GM12878 (cell line): ENCODE measurements around the gene P3H3. TPM values are rescaled to one million over a fixed set of nuclear protein-coding genes. Genes with fewer than 3 reads are reported as not detected.

Experiments
- BACH1 ChIP-seq: fragments of 450-650 bp; IDR thresholded peaks from 2 replicates; pipeline ENCODE4 v1.6.1; 2017; ENCODE audit warnings: mild to moderate bottlenecking, borderline replicate concordance
- BHLHE40 ChIP-seq, 2 experiments: fragments of 450-650 bp in 1 of 2; IDR thresholded peaks; 2 replicates each; pipeline ENCODE4 v1.6.1; 2011 to 2017; ENCODE audit warnings: low read depth in 2 of 2, borderline replicate concordance in 1 of 2, improper control_type of control experiment in 1 of 2, low read length in 1 of 2, mild to moderate bottlenecking in 1 of 2
- CEBPB ChIP-seq, 2 experiments: fragments of 150-350 bp in 1 of 2; IDR thresholded peaks; 2 replicates each; pipeline ENCODE4 v1.6.1; 2012 to 2014; ENCODE audit warnings: low read depth in 2 of 2, low read length in 2 of 2, borderline replicate concordance in 1 of 2, inconsistent platforms in 1 of 2
- GATAD2B ChIP-seq: fragments of 450-650 bp; conservative IDR thresholded peaks from 2 replicates; pipeline ENCODE4 v1.6.1; 2017; ENCODE audit warnings: low read depth, mild to moderate bottlenecking, moderate library complexity
- HCFC1 ChIP-seq: fragments of 150-350 bp; IDR thresholded peaks from 2 replicates; pipeline ENCODE4 v1.6.1; 2014; ENCODE audit warnings: low read length
- HDGF ChIP-seq: fragments of 450-650 bp; IDR thresholded peaks from 2 replicates; pipeline ENCODE4 v1.6.1; 2016; ENCODE audit warnings: antibody characterized with exemption
- IKZF2 ChIP-seq, 2 experiments: fragments of 450-650 bp; IDR thresholded peaks; 2 replicates each; pipeline ENCODE4 v1.6.1; 2017; ENCODE audit warnings: mild to moderate bottlenecking in 2 of 2, moderate library complexity in 2 of 2
- MTA3 ChIP-seq: IDR thresholded peaks from 2 replicates; pipeline ENCODE4 v1.6.1; 2012; ENCODE audit warnings: low read length, inconsistent platforms, borderline replicate concordance
- NFIC ChIP-seq: IDR thresholded peaks from 2 replicates; pipeline ENCODE4 v1.6.1; 2012; ENCODE audit warnings: low read depth, mild to moderate bottlenecking, inconsistent platforms, low read length, moderate library complexity
- NRF1 ChIP-seq: conservative IDR thresholded peaks from 2 replicates; pipeline ENCODE4 v1.6.1; 2011; ENCODE audit warnings: mild to moderate bottlenecking, low read depth, low read length, improper control_type of control experiment
- RB1 ChIP-seq: fragments of 450-650 bp; formaldehyde crosslinking; IDR thresholded peaks from 2 replicates; pipeline ENCODE4 v1.6.1; 2017; ENCODE audit warnings: mild to moderate bottlenecking, borderline replicate concordance
- SIN3A ChIP-seq: IDR thresholded peaks from 2 replicates; pipeline ENCODE4 v1.6.1; 2012; ENCODE audit warnings: low read depth, low read length, improper control_type of control experiment
- SIX5 ChIP-seq: IDR thresholded peaks from 2 replicates; pipeline ENCODE4 v1.6.1; 2011; ENCODE audit warnings: mild to moderate bottlenecking, low read depth, low read length, moderate library complexity; ENCODE audit not compliant: severe bottlenecking
- SMAD5 ChIP-seq: IDR thresholded peaks from 2 replicates; pipeline ENCODE4 v1.6.1; 2016; ENCODE audit warnings: antibody characterized with exemption, low read depth
- TBL1XR1 ChIP-seq: IDR thresholded peaks from 2 replicates; pipeline ENCODE4 v1.6.1; 2012; ENCODE audit warnings: low read depth, low read length, improper control_type of control experiment
- polyA plus RNA-seq, 11 experiments: library from polyadenylated mRNA; depleted of rRNA in 4 of 11; unstranded in 6 of 11; stranded (reverse) in 5 of 11; fragments of >200 nt; fragmentation: Nextera tagmentation in 4 of 11; fragmentation: Illumina TruSeq in 1 of 11; extraction: Ambion mirVana in 4 of 11; extraction: Trizol in 1 of 11; gene quantifications; 1 replicate in 1 of 11; 2 replicates in 10 of 11; pipeline versions ENCODE4 v1.2.1 to v1.2.3, GENCODE V29; 2011 to 2016; ENCODE audit warnings: inconsistent platforms in 2 of 11, missing spikeins in 2 of 11, low read depth in 1 of 11
- total RNA-seq, 4 experiments: library from RNA; depleted of rRNA in 3 of 4; stranded (reverse); fragments of >200 nt in 3 of 4; fragmentation: Illumina TruSeq in 1 of 4; extraction: Trizol in 1 of 4; gene quantifications; 2 replicates each; pipeline versions ENCODE4 v1.2.1 to v1.2.3, GENCODE V29; 2013 to 2021
- TF ChIP-seq, protein P1 (sequence below): fragments of 450-650 bp; IDR thresholded peaks from 2 replicates; pipeline ENCODE4 v1.6.1; 2017; ENCODE audit warnings: antibody characterized with exemption, mild to moderate bottlenecking, moderate library complexity
- TF ChIP-seq, protein P2 (sequence below): IDR thresholded peaks from 2 replicates; pipeline ENCODE4 v1.6.1; 2011; ENCODE audit warnings: low read depth, mild to moderate bottlenecking, low read length, moderate library complexity, borderline replicate concordance; ENCODE audit errors: extremely low read depth
- TF ChIP-seq, protein P3 (sequence below): fragments of 450-650 bp; IDR thresholded peaks from 2 replicates; pipeline ENCODE4 v1.6.1; 2014; ENCODE audit warnings: mild to moderate bottlenecking
- TF ChIP-seq, protein P4 (sequence below): fragments of 450-650 bp; conservative IDR thresholded peaks from 2 replicates; pipeline ENCODE4 v1.6.1; 2017; ENCODE audit warnings: mild to moderate bottlenecking, moderate library complexity
- TF ChIP-seq, protein P5 (sequence below): IDR thresholded peaks from 2 replicates; pipeline ENCODE4 v1.6.1; 2011; ENCODE audit warnings: low read depth, low read length, improper control_type of control experiment, borderline replicate concordance

The P3H3 gene
- total and polyA plus RNA-seq, 10 of the 15 experiments (the other 5 are each of a cell fraction or from before 2014, with no cell fraction given): 0.03 to 0.21 (median 0.05) TPM; not detected in 7

DNA sequence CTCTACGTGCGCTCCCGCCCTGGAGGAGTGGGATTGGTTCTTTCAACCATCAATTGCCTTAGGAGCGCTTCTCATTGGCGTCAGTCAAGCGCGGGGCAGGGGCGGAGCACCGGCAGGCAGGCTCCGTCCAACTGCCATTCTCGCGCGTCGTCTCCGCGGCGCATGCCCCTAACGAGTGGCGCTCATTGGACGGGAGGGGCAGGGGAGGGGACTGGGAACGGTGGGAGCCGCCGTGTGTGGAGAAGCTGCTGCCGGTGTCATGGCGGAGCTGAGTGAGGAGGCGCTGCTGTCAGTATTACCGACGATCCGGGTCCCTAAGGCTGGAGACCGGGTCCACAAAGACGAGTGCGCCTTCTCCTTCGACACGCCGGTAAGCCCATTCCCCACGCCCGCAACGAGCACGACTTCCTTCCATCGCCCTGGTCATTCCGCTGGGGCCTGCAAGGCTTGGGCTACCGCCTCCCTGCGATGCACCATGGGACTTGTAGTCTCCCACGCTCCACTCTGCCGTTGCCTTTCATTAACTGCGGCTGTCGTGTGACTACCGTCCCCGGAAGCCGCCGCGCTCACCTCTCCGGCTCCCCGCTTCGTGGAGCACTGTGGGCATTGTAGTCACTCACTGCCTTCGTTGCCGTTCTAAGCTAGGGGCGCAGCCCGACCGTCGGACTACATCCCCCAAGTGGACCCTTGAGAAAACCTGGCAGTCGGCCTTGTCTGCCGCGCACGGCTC is 23.9 kb downstream of the P3H3 start, which contains the start of gene USP5 (continued):
- TF ChIP-seq SIX5: peak; percentile 99
- 0 out of 2 replicates have a peak, but pooled peaks have one; percentile 58 for TF ChIP-seq SIN3A
- peak; percentile 54; the same call in 1 of the 2 replicates for TF ChIP-seq BACH1
- TF ChIP-seq HCFC1: peak; percentile 100
- TF ChIP-seq, protein P1, sequence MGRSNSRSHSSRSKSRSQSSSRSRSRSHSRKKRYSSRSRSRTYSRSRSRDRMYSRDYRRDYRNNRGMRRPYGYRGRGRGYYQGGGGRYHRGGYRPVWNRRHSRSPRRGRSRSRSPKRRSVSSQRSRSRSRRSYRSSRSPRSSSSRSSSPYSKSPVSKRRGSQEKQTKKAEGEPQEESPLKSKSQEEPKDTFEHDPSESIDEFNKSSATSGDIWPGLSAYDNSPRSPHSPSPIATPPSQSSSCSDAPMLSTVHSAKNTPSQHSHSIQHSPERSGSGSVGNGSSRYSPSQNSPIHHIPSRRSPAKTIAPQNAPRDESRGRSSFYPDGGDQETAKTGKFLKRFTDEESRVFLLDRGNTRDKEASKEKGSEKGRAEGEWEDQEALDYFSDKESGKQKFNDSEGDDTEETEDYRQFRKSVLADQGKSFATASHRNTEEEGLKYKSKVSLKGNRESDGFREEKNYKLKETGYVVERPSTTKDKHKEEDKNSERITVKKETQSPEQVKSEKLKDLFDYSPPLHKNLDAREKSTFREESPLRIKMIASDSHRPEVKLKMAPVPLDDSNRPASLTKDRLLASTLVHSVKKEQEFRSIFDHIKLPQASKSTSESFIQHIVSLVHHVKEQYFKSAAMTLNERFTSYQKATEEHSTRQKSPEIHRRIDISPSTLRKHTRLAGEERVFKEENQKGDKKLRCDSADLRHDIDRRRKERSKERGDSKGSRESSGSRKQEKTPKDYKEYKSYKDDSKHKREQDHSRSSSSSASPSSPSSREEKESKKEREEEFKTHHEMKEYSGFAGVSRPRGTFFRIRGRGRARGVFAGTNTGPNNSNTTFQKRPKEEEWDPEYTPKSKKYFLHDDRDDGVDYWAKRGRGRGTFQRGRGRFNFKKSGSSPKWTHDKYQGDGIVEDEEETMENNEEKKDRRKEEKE: no peak
- TF ChIP-seq, protein P2, sequence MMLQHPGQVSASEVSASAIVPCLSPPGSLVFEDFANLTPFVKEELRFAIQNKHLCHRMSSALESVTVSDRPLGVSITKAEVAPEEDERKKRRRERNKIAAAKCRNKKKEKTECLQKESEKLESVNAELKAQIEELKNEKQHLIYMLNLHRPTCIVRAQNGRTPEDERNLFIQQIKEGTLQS: peak; percentile 75; the same call in 1 of the 2 replicates
- TF ChIP-seq, protein P3, sequence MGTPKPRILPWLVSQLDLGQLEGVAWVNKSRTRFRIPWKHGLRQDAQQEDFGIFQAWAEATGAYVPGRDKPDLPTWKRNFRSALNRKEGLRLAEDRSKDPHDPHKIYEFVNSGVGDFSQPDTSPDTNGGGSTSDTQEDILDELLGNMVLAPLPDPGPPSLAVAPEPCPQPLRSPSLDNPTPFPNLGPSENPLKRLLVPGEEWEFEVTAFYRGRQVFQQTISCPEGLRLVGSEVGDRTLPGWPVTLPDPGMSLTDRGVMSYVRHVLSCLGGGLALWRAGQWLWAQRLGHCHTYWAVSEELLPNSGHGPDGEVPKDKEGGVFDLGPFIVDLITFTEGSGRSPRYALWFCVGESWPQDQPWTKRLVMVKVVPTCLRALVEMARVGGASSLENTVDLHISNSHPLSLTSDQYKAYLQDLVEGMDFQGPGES: peak; percentile 80
- TF ChIP-seq IKZF2 (IDR thresholded peaks at IDR 0.05): no peak
- TF ChIP-seq GATAD2B: peak; percentile 54
- 0 out of 2 replicates have a peak, but pooled peaks have one; percentile 23 for TF ChIP-seq TBL1XR1
- TF ChIP-seq, protein P4, sequence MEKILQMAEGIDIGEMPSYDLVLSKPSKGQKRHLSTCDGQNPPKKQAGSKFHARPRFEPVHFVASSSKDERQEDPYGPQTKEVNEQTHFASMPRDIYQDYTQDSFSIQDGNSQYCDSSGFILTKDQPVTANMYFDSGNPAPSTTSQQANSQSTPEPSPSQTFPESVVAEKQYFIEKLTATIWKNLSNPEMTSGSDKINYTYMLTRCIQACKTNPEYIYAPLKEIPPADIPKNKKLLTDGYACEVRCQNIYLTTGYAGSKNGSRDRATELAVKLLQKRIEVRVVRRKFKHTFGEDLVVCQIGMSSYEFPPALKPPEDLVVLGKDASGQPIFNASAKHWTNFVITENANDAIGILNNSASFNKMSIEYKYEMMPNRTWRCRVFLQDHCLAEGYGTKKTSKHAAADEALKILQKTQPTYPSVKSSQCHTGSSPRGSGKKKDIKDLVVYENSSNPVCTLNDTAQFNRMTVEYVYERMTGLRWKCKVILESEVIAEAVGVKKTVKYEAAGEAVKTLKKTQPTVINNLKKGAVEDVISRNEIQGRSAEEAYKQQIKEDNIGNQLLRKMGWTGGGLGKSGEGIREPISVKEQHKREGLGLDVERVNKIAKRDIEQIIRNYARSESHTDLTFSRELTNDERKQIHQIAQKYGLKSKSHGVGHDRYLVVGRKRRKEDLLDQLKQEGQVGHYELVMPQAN: peak; percentile 48; the same call in 1 of the 2 replicates
- no peak for TF ChIP-seq CEBPB (IDR thresholded peaks at IDR 0.05; ENCODE audit: borderline replicate concordance in 1 of 2, low read depth in 2 of 2, low read length in 2 of 2)
- no peak for TF ChIP-seq MTA3
- TF ChIP-seq NFIC: no peak
- TF ChIP-seq SMAD5: peak; percentile 33
- TF ChIP-seq, protein P5, sequence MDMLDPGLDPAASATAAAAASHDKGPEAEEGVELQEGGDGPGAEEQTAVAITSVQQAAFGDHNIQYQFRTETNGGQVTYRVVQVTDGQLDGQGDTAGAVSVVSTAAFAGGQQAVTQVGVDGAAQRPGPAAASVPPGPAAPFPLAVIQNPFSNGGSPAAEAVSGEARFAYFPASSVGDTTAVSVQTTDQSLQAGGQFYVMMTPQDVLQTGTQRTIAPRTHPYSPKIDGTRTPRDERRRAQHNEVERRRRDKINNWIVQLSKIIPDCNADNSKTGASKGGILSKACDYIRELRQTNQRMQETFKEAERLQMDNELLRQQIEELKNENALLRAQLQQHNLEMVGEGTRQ: peak; percentile 9; the same call in 1 of the 2 replicates
- TF ChIP-seq BHLHE40 (IDR thresholded peaks at IDR 0.05; ENCODE audit: borderline replicate concordance in 1 of 2, low read depth in 2 of 2, low read length in 1 of 2): peak; percentile 32 to 63; a peak in 3 of 4 replicates
- TF ChIP-seq HDGF: peak; percentile 97
- TF ChIP-seq NRF1: peak; percentile 60
- peak; percentile 21; the same call in 1 of the 2 replicates for TF ChIP-seq RB1
